WTC11 (cell line): ENCODE measurements around the gene ZNF467. TPM values are rescaled to one million over a fixed set of nuclear protein-coding genes. Genes with fewer than 3 reads are reported as not detected.

ENCODE experiments used
- ATAC-seq: fragments of 200-7000 bp; cut with Tn5 transposase; 2 replicates; pipeline ENCODE4 v1.10.0; 2021; ENCODE audit warnings: mild to moderate bottlenecking, moderate library complexity
- CTCF ChIA-PET: fragments of 300-600 bp; sonication (Branson Sonifier 250); formaldehyde crosslinking; loops from one replicate; lab custom pipeline; 2021; ENCODE audit warnings: antibody characterized with exemption; lab: Charles Lee
- POLR2A ChIA-PET: fragments of 350-600 bp; sonication (Branson Sonifier 250); formaldehyde crosslinking; loops from one replicate; lab custom pipeline; 2021; ENCODE audit warnings: antibody characterized with exemption; lab: Charles Lee
- DNase-seq: peaks from one replicate; pipeline ENCODE4 v3.0.0; 2021; ENCODE audit warnings: low spot score
- H3K27ac Mint-ChIP-seq: 2 replicates; pipeline ENCODE4 v1.8.0; 2021; ENCODE audit warnings: mixed read lengths
- H3K27me3 Mint-ChIP-seq: 2 replicates; pipeline ENCODE4 v1.8.0; 2021; ENCODE audit warnings: low read depth, mild to moderate bottlenecking, moderate library complexity, mixed read lengths
- H3K36me3 Mint-ChIP-seq: 2 replicates; pipeline ENCODE4 v1.8.0; 2021; ENCODE audit warnings: mixed read lengths
- H3K4me1 Mint-ChIP-seq: 2 replicates; pipeline ENCODE4 v1.8.0; 2022; ENCODE audit warnings: mixed read lengths
- H3K4me3 Mint-ChIP-seq: 2 replicates; pipeline ENCODE4 v1.8.0; 2021; ENCODE audit warnings: mild to moderate bottlenecking, moderate library complexity, mixed read lengths
- H3K9me3 Mint-ChIP-seq: 2 replicates; pipeline ENCODE4 v1.8.0; 2021; ENCODE audit warnings: mixed read lengths
- ATF3 ChIP-seq: sonication (generic); formaldehyde crosslinking; conservative IDR thresholded peaks from 2 replicates; pipeline ENCODE4 v1.8.1; 2022; ENCODE audit warnings: mild to moderate bottlenecking, missing genetic modification reagents
- CDX4 ChIP-seq: fragments of 250-450 bp; sonication (Bioruptor Pico); IDR thresholded peaks from 2 replicates; pipeline ENCODE4 v1.9.0; 2021; ENCODE audit warnings: moderate library complexity, mild to moderate bottlenecking, inconsistent platforms, borderline replicate concordance
- CREB1 ChIP-seq: sonication (generic); formaldehyde crosslinking; IDR thresholded peaks from 2 replicates; pipeline ENCODE4 v1.8.0; 2023; ENCODE audit warnings: mild to moderate bottlenecking, missing genetic modification reagents
- CTCF ChIP-seq: fragments of 200-600 bp; IDR thresholded peaks from 2 replicates; pipeline ENCODE4 v1.8.0; 2022; ENCODE audit warnings: antibody characterized with exemption
- ERG ChIP-seq: fragments of 250-450 bp; sonication (Bioruptor Pico); IDR thresholded peaks from 2 replicates; pipeline ENCODE4 v1.8.0; 2021; ENCODE audit warnings: mild to moderate bottlenecking
- ETV6 ChIP-seq: sonication (generic); formaldehyde crosslinking; IDR thresholded peaks from 2 replicates; pipeline ENCODE4 v1.8.1; 2022; ENCODE audit warnings: mild to moderate bottlenecking, missing genetic modification reagents
- FOXJ3 ChIP-seq: sonication (generic); formaldehyde crosslinking; IDR thresholded peaks from 2 replicates; pipeline ENCODE4 v1.9.0; 2021; ENCODE audit warnings: missing genetic modification reagents, mild to moderate bottlenecking, borderline replicate concordance
- FOXK1 ChIP-seq: sonication (generic); formaldehyde crosslinking; IDR thresholded peaks from 2 replicates; pipeline ENCODE4 v1.8.0; 2022; ENCODE audit warnings: mild to moderate bottlenecking, moderate library complexity, missing genetic modification reagents
- IRF2 ChIP-seq: sonication (generic); formaldehyde crosslinking; IDR thresholded peaks from 2 replicates; pipeline ENCODE4 v1.8.0; 2022; ENCODE audit warnings: low read depth, missing genetic modification reagents, borderline replicate concordance
- MXD4 ChIP-seq: fragments of 250-450 bp; sonication (Bioruptor Pico); IDR thresholded peaks from 2 replicates; pipeline ENCODE4 v1.8.0; 2021; ENCODE audit warnings: mild to moderate bottlenecking, moderate library complexity, borderline replicate concordance
- NFYB ChIP-seq: sonication (generic); formaldehyde crosslinking; conservative IDR thresholded peaks from 2 replicates; pipeline ENCODE4 v1.8.0; 2022; ENCODE audit warnings: low read depth, missing genetic modification reagents
- NR2C2 ChIP-seq: sonication (generic); formaldehyde crosslinking; IDR thresholded peaks from 2 replicates; pipeline ENCODE4 v1.8.0; 2022; ENCODE audit warnings: mild to moderate bottlenecking, missing genetic modification reagents
- PRRX2 ChIP-seq: fragments of 250-450 bp; sonication (Bioruptor Pico); IDR thresholded peaks from 2 replicates; pipeline ENCODE4 v1.8.0; 2021; ENCODE audit warnings: mild to moderate bottlenecking
- RORB ChIP-seq: fragments of 250-450 bp; sonication (Bioruptor Pico); IDR thresholded peaks from 2 replicates; pipeline ENCODE4 v1.9.0; 2021; ENCODE audit warnings: mild to moderate bottlenecking
- TCF7 ChIP-seq: sonication (generic); formaldehyde crosslinking; IDR thresholded peaks from 2 replicates; pipeline ENCODE4 v1.8.0; 2022; ENCODE audit warnings: mild to moderate bottlenecking, low read depth, missing genetic modification reagents, moderate library complexity
- ZBTB43 ChIP-seq: sonication (generic); formaldehyde crosslinking; IDR thresholded peaks from 2 replicates; pipeline ENCODE4 v1.8.1; 2023; ENCODE audit warnings: mild to moderate bottlenecking, missing genetic modification reagents
- ZMAT4 ChIP-seq: fragments of 250-450 bp; sonication (Bioruptor Pico); IDR thresholded peaks from 2 replicates; pipeline ENCODE4 v1.9.0; 2021; ENCODE audit warnings: mild to moderate bottlenecking
- ZNF121 ChIP-seq: sonication (generic); formaldehyde crosslinking; IDR thresholded peaks from 2 replicates; pipeline ENCODE4 v1.8.0; 2023; ENCODE audit warnings: missing genetic modification reagents
- ZNF512 ChIP-seq: sonication (generic); formaldehyde crosslinking; IDR thresholded peaks from 2 replicates; pipeline ENCODE4 v1.8.1; 2022; ENCODE audit warnings: missing genetic modification reagents, borderline replicate concordance
- total RNA-seq: library from RNA; stranded (reverse); gene quantifications from 3 replicates; pipeline ENCODE4 v1.2.3, GENCODE V29; 2021

Gene ZNF467
- total RNA-seq, 1 experiment from 2014 or later: 0.70 TPM

GRCh38 chr7:149821191-149822148 is 48.1 kb upstream of the ZNF467 start:
- H3K27ac Mint-ChIP-seq: no peak overlapping the region
- no peak overlapping the region for H3K4me3 Mint-ChIP-seq
- POLR2A ChIA-PET: no interaction called here
- TF ChIP-seq ZMAT4 (CRISPR knock-in tag) (no peak), NR2C2 (CRISPR knock-in tag) (no peak), ZBTB43 (no peak)
- no peak for ATAC-seq
- DNase-seq: no peak
- CTCF ChIA-PET: interaction anchor here (1.0 to 1.9 kb wide), 2 partner anchors 14 to 28 kb away, joined by 3 to 13 read pairs; no protein-coding TSS in a partner anchor
- no peaks in the 10 kb centered on the region for H3K36me3 Mint-ChIP-seq
- no peaks in the 10 kb centered on the region; the same call in 1 of the 2 replicates for H3K27me3 Mint-ChIP-seq
- peaks cover 3% of the 10 kb centered on the region; the same call in 1 of the 2 replicates for H3K9me3 Mint-ChIP-seq
- no peaks in the 10 kb centered on the region for H3K4me1 Mint-ChIP-seq

- CTCF ChIA-PET: interaction anchor here (1.0 to 1.9 kb wide), 2 partner anchors 14 to 29 kb away, joined by 3 to 13 read pairs; no protein-coding TSS in a partner anchor
- POLR2A ChIA-PET: no interaction called here
- no peak for TF ChIP-seq ETV6
- no peaks in the 10 kb centered on the region for H3K36me3 Mint-ChIP-seq
- no peak overlapping the region for H3K27ac Mint-ChIP-seq
- ATAC-seq: no peak
- H3K4me1 Mint-ChIP-seq: no peaks in the 10 kb centered on the region
- H3K4me3 Mint-ChIP-seq: no peak overlapping the region
- H3K27me3 Mint-ChIP-seq: no peaks in the 10 kb centered on the region; the same call in 1 of the 2 replicates
- no peak for DNase-seq
- H3K9me3 Mint-ChIP-seq: peaks cover 3% of the 10 kb centered on the region; the same call in 1 of the 2 replicates
Measured at GRCh38 chr7:149820622-149821190, 47.3 kb upstream of the ZNF467 start.

- no peak for DNase-seq
- no peak overlapping the region for H3K4me3 Mint-ChIP-seq
- TF ChIP-seq ZNF121 (no peak), CREB1 (CRISPR knock-in tag) (no peak), NFYB (no peak), FOXK1 (CRISPR knock-in tag) (no peak), ZBTB43 (no peak), RORB (CRISPR knock-in tag) (no peak), TCF7 (CRISPR knock-in tag) (no peak), CDX4 (CRISPR knock-in tag) (no peak), MXD4 (CRISPR knock-in tag) (no peak), ETV6 (no peak), ATF3 (no peak), FOXJ3 (no peak), ERG (CRISPR knock-in tag) (no peak), CTCF (no peak), ZNF512 (CRISPR knock-in tag) (no peak), IRF2 (CRISPR knock-in tag) (no peak), PRRX2 (CRISPR knock-in tag) (no peak)
- TF ChIP-seq, all 79 proteins: peak for 0
- no peaks in the 10 kb centered on the region; the same call in 1 of the 2 replicates for H3K27me3 Mint-ChIP-seq
- no peaks in the 10 kb centered on the region for H3K4me1 Mint-ChIP-seq
- ChIA-PET CTCF (interaction anchor here (1.9 kb wide), 1 partner anchor 30 kb away, joined by 13 read pairs; no protein-coding TSS in a partner anchor), POLR2A (interaction anchor here (0.7 kb wide), 1 partner anchor 18 kb away, joined by 4 read pairs; the partner anchor contains the start of gene ZNF862)
- no peaks in the 10 kb centered on the region for H3K36me3 Mint-ChIP-seq
- no peak overlapping the region for H3K27ac Mint-ChIP-seq
- peaks cover 3% of the 10 kb centered on the region; the same call in 1 of the 2 replicates for H3K9me3 Mint-ChIP-seq
- ATAC-seq: no peak
Measured at GRCh38 chr7:149819961-149820340, 46.6 kb upstream of the ZNF467 start.
